NCI-H2171 treated with DMSO at 0.1 percent for 48 hours (cell line): ENCODE measurements around the gene GOLGA5.
"Not testable (repeated sequence)": the region's sequence is repeated elsewhere in the genome, so short reads cannot be mapped to it uniquely, and the experiment has no call there.

Source experiments
- DNase-seq: peaks from one replicate; lab custom pipeline; 2025; lab: John Stamatoyannopoulos, UW

Gene GOLGA5

DNA sequence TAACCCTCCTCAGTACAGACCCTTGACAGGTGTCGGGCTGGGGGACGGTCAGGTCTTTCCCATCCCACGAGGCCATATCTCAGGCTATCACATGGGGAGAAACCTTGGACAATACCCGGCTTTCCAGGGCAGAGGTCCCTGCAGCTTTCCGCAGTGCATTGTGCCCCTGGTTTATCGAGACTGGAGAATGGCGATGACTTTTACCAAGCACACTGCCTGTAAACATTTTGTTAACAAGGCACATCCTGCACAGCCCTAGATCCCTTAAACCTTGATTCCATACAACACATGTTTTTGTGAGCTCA is 26.4 kb downstream of the GOLGA5 start:
- DNase-seq = not testable (repeated sequence)

DNA sequence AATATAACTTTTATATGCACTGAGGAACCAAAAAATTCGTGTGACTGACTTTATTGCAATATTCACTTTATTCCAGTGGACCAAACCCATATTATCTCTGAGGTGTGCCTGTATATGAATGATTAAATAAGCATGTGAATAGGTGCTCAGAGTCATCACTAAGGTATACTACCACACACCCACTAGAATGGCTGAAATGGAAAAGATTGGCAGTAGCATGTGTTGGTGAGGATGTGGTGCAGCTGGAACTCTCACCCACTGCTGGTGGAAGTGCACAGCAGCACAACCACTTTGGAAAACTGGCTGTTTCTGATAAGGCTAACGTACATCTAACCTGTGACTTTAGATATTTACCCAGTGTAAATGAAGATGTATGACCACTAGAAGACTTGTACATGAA is 36.8 kb downstream of the GOLGA5 start:
- DNase-seq = no peak

- DNase-seq = peak; percentile 85
Observed at GRCh38 chr14:92832137-92832700, 38.1 kb downstream of the GOLGA5 start.

GRCh38 chr14:92841930-92842329 is 47.8 kb downstream of the GOLGA5 start:
- no peak for DNase-seq

DNA sequence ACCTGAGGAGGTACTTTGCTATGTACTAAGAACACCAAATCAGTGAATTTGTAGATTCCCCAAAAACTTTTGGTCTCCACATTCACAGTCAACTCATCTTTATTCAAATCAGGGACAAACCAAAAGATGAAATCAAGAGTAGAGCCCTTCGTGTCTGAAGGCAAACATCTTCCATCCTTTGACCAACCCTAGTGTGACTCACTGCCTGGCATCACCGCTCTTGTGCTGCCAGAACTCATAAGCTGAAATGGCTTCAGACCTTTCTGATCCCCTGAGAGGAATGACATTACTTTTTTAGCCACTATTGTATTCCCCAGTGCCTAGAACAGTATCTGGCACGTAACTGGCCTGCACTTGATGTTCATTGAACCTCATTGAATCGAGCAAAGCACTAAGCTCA is 50.1 kb downstream of the GOLGA5 start:
- DNase-seq = no peak

DNA sequence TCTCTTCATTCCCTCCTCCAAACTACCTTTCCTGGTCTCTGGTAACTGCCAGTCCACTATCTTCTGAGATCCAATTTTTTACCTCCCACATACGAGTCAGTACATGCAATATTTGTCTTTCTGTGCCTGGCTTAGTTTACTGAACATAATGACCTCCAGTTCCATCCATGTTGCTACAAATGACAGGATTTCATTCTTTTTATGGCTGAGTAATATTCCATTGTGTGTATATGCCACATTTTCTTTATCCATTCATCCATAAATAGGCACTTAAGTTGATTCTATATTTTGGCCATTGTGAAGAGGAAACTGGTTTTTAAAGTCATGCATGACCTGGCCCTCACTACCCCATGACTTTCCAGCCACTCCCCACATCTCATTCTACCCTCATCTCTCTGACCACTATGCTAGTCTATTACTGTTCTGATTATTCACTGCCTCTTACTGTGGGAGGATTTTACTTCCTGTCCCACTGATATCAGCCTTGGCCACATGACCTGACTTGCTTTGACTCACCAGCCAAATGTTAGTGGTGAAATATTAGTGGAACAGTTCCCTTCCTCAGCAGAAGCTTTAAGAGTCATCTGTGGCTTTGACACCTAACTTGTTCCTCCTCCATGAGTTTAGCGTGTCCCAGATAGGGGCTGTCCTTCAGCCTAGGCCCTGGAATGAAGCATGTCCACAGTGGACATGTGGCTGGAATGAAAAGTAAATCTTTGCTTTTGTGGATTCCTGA is 52.2 kb downstream of the GOLGA5 start:
- no peak for DNase-seq

DNA sequence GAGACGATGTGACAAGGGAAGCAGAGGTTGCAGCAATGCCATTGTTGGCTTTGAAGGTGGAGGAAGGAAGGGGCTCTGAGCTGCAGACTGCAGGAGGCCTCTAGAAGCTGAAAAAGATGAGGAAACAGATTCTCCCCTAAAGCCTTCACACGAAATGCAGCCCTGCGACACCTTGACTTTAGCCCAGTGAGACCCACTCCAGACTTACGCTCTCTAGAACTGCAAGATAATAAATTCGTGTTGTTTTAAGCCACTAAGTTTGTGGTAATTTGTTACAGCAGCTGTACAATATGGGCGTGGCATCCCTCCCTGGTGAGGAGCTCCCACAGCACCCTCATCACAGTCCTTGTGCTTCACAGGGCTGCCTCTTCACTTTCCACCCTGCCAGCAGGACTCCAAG is 53.2 kb downstream of the GOLGA5 start:
- no peak for DNase-seq

DNA sequence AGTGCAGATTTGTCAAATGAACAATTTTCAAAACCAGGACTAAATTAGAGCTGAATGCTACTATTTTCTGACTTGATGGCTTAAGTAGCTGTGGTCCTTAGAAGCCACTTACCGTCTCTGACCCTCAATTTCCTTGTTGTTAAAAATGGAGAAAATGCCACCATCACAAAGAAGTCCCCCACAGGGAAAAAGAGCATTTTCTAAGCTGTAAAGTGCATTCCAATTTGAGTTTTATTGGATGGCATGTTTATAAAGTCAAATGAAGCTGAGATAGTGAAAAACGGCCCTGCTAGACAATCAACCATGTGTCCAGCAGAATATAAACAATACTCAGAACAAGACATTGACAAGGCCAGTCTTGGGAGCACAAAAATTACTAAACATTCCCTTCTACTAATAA is 53.6 kb downstream of the GOLGA5 start:
- no peak for DNase-seq

- DNase-seq = peak; percentile 97
Observed at GRCh38 chr14:92848887-92849286, 54.8 kb downstream of the GOLGA5 start.

DNA sequence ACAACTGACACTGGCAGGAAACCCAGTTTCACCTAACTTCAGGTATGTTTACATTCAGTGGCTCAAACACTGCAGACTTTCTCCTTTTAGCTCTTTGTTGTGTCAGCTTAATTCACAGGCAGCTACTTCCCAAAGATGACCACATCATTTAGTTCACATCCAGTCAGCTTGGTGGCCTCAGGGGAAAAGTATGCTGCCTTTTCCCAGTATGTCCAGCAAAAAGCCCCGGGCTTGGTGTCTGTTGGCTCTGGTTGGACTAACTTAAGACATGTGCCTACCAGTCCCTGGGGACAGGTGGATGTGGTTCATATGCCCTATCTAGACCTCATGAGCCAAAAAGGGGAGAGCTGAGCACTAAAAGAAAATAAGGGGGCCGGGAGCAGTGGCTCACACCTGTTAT is 56.4 kb downstream of the GOLGA5 start:
- no peak for DNase-seq

GRCh38 chr14:92853136-92853535 is 59.0 kb downstream of the GOLGA5 start:
- DNase-seq = not testable (repeated sequence)

DNA sequence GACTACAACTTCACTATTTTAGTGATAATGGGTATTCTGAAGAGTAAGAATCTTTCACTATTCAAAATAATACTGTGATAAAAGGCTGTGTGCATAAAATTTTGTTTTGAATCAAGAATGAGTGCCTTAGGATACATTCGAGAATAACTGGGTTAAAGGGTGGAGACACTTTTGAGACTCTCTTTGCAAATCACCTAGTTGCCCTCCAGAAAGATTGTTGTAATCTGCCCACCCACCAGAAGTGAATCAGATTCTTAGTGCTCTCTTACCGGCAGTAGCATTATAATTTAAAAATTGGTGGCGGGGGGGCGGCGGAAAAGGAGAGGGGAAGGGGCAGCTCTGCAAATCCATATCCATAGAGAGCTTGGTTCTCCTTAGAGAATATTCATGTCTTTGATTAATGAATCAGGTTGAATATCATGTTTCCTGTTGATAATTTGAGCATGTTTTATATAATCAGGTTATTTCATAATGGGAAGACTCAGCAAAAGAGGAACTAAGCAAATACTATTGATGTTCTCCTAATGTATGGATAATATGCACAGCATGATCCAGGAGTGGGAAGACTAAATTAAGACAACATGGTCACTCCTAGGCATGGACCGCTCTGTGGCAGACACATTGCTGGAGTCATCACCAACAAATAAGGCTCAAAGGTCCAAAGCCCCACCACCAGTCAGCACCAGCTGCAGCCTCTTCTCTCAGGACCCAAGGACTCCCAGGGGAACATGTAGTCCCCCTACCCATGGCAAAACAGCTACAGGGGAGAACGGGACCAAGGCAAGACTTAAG is 66.1 kb downstream of the GOLGA5 start:
- no peak for DNase-seq

DNA sequence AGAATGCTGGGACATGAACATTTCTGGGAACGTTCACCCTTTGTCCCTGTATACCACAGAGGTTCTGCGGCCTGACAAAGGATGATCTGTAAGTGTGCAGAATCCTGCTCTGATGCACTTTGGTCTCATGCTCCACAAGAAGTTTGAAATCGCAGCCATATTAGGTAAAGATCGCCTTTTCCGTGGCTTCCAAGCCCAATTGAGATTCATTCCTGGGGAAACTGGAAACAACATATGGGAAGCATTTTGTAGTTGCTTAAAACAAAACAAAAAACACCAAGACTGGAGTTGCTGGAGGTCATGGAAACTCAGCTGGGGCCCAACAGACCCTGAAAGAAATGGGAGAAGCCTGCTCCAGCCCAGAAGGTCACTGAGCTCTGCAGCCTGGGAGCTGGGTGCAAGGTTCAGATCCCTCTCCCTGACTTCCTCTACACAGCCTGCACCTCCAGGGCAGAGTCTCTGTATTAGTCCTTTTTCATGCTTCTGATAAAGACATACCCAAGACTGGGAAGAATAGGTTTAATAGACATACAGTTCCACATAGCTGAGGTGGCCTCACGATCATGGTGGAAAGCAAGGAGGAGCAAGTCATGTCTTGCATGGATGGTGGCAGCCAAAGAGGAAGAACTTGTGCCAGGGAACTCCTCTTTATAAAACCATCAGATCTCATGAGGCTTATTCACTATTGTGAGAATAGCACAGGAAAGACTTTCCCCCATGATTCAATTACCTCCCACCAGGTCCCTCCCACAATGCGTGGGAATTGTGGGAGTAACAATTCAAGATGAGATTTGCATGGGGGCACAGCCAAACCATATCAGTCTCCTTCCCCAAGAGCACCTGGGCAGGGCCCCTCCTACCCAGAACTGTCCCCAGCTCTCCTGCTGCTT is 68.0 kb downstream of the GOLGA5 start:
- no peak for DNase-seq

GRCh38 chr14:92863286-92864080 is 69.4 kb downstream of the GOLGA5 start:
- DNase-seq = peak; percentile 78

DNA sequence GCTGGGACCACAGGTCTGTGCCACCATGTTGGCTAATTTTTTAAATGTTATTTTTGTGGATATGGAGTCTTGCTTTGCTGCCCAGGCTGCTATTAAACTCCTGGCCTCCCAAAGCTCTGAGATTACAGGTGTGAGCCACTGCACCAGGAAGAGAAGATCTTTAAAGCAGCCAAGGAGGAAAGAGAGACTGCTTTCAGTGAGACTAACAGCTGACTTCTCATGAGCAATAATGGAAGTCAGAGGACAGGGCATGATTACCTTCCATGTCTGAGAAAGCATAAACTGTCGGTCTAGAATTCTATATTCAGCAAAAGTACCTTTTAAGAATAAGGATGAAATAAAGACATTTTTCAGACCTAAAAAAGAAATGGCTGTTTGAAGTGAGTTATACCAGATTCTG is 71.6 kb downstream of the GOLGA5 start:
- no peak for DNase-seq

GRCh38 chr14:92866181-92866752 is 72.2 kb downstream of the GOLGA5 start:
- DNase-seq = no peak

GRCh38 chr14:92866901-92867865 is 73.1 kb downstream of the GOLGA5 start:
- DNase-seq = peak; percentile 93

DNA sequence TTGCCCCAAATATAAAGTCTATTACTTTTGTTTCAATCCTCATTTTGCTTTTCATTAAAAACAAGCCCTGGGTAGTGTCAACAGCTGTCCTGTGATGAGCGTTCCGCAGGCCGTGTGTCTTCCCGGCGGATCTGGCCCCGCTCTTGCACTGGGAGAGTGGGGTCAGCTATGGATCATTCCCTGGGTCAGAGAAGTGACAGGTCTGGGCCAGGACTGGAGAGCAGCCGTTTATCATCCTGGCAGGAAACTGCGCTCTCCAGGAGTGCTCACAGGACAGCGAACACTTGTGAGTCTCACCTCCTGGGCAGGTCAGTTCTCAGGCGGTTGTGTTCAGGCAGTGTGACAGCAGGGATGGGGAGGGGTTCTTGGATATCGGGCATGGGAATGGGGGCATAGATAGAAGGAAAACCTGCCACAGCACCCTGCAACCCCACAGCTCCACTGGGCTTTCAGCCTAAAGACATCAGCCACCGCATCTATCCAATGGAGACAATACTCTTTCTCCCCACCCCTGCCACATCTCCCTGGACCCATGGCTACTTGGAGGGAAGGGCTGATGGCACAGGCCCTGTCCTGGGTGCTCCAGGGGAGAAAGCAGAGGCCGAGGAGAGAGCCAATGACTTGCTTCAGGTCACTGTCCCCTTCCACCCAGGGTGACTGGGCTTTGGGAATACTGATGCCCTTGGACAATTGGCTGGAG is 81.0 kb downstream of the GOLGA5 start:
- no peak for DNase-seq

DNA sequence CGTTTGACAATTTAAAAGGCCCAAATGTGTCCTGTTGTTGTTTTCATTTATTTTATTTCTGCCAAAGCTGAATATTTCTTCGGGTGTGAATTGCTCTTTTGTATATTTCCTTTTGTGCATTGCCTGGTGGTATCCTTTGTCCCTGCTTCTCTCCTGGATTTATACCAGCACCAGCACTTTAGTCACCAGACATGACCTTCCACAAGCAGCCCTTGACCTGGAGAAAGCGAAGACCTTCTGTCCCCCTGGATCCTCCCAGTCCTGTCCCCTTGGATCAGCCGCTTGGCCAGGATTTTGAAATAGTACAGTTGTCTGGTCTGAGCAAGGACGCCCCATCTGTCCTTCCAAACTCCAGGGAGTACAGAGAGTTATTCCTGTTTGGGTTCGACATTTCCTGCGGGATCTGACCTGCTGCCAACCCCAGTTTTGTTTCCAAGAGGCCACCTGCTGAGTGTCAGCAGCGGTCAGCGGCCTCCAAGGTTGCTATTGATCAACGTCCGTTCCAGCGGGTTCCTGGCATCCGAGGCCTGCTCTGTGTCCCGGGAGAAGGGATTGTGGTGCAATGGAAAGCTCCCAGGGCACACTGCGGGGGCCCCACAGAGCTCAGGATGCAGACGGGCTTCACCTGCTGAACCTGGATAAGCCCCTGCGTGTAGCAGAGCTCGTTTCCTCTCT is 83.8 kb downstream of the GOLGA5 start:
- no peak for DNase-seq
